Measurements from ENCODE around the gene TLE7. TPM values are rescaled to one million over a fixed set of nuclear protein-coding genes. Genes with fewer than 3 reads are reported as not detected.

The TLE7 gene
- total RNA-seq, 2 experiments from 2014 or later, result not detected

- ChIA-PET CTCF (ENCODE audit: unreplicated experiment) (no interaction called here), POLR2A (no interaction called here)
- peaks cover 7% of the 10 kb centered on the region; the same call in 1 of the 2 replicates for H3K9me3 ChIP-seq (ENCODE audit: low read length)
- no peaks in the 10 kb centered on the region for H4K20me1 ChIP-seq (ENCODE audit: insufficient read depth, low read length)
- no peak overlapping the region for H3K27ac ChIP-seq (ENCODE audit: low read depth, low read length, poor library complexity, severe bottlenecking)
- no peak overlapping the region for H2AFZ ChIP-seq (ENCODE audit: low read length)
- BruUV-seq (replicated peaks), result no TSS peak
- H3K4me1 ChIP-seq (ENCODE audit: insufficient read depth, low read length, poor library complexity, severe bottlenecking), result no peaks in the 10 kb centered on the region
- no peaks in the 10 kb centered on the region for H3K9me2 ChIP-seq (ENCODE audit: insufficient read depth, low read length)
- intact Hi-C loops (cut with micrococcal nuclease; ENCODE audit: unreplicated experiment), result no loop called here
- H3K36me3 ChIP-seq (ENCODE audit: insufficient read depth, low read length), result no peaks in the 10 kb centered on the region
- no peak for DNase-seq (ENCODE audit: low spot score)
- no peak overlapping the region for H3K4me2 ChIP-seq (ENCODE audit: low read length)
- TF ChIP-seq, protein P1, sequence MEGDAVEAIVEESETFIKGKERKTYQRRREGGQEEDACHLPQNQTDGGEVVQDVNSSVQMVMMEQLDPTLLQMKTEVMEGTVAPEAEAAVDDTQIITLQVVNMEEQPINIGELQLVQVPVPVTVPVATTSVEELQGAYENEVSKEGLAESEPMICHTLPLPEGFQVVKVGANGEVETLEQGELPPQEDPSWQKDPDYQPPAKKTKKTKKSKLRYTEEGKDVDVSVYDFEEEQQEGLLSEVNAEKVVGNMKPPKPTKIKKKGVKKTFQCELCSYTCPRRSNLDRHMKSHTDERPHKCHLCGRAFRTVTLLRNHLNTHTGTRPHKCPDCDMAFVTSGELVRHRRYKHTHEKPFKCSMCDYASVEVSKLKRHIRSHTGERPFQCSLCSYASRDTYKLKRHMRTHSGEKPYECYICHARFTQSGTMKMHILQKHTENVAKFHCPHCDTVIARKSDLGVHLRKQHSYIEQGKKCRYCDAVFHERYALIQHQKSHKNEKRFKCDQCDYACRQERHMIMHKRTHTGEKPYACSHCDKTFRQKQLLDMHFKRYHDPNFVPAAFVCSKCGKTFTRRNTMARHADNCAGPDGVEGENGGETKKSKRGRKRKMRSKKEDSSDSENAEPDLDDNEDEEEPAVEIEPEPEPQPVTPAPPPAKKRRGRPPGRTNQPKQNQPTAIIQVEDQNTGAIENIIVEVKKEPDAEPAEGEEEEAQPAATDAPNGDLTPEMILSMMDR (conservative IDR thresholded peaks at IDR 0.05; ENCODE audit: low read length), result no peak
- TF ChIP-seq EZH2phosphoT487 (IDR thresholded peaks at IDR 0.05; ENCODE audit: borderline replicate concordance, low read depth, low read length), result no peak
- H3K4me3 ChIP-seq (ENCODE audit: low read depth, low read length, poor library complexity, severe bottlenecking), result no peak overlapping the region
- H3K79me2 ChIP-seq (ENCODE audit: insufficient read depth, low read depth, low read length), result no peaks in the 10 kb centered on the region
Observed at GRCh38 chr16:71424626-71425025, 17.2 kb downstream of the TLE7 start.

DNA sequence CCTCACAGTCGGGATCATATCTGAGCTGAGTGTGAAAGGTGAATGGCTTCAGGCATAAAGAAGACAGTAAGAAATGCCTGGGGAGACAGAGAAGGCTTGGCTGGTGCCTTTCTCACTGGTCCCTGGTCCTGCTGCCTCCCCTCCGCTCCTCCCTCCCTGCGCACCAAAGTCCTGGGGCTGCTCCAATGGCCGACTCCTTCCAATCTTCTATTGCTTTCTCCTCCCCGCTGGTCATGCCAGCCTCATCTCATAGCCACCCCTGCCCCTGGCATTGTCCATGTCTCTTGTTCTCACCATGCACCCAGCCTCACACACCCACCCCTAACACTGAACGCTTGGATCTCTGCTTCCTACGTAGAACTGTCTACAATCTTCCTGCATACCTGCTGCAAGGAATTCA is 18.0 kb downstream of the TLE7 start:
- H3K36me3 ChIP-seq (ENCODE audit: insufficient read depth, low read length), result no peaks in the 10 kb centered on the region
- H3K9me3 ChIP-seq (ENCODE audit: low read length), result peaks cover 7% of the 10 kb centered on the region; the same call in 1 of the 2 replicates
- H4K20me1 ChIP-seq (ENCODE audit: insufficient read depth, low read length), result no peaks in the 10 kb centered on the region
- no TSS peak for BruUV-seq (replicated peaks)
- H3K4me2 ChIP-seq (ENCODE audit: low read length), result no peak overlapping the region
- intact Hi-C loops (cut with micrococcal nuclease; ENCODE audit: unreplicated experiment), result no loop called here
- DNase-seq (ENCODE audit: low spot score), result no peak
- POLR2A ChIA-PET, result no interaction called here
- TF ChIP-seq EZH2phosphoT487 (IDR thresholded peaks at IDR 0.05; ENCODE audit: borderline replicate concordance, low read depth, low read length), result no peak
- TF ChIP-seq, protein P1 (conservative IDR thresholded peaks at IDR 0.05; ENCODE audit: low read length), result no peak
- H3K4me3 ChIP-seq (ENCODE audit: low read depth, low read length, poor library complexity, severe bottlenecking), result no peak overlapping the region
- no peaks in the 10 kb centered on the region for H3K4me1 ChIP-seq (ENCODE audit: insufficient read depth, low read length, poor library complexity, severe bottlenecking)
- no peak overlapping the region for H2AFZ ChIP-seq (ENCODE audit: low read length)
- no peak overlapping the region for H3K27ac ChIP-seq (ENCODE audit: low read depth, low read length, poor library complexity, severe bottlenecking)
- CTCF ChIA-PET (ENCODE audit: unreplicated experiment), result no interaction called here
- H3K9me2 ChIP-seq (ENCODE audit: insufficient read depth, low read length), result no peaks in the 10 kb centered on the region
- no peaks in the 10 kb centered on the region for H3K79me2 ChIP-seq (ENCODE audit: insufficient read depth, low read depth, low read length)

- Histone ChIP-seq H3K27ac (ENCODE audit: low read depth, low read length, poor library complexity, severe bottlenecking) (no peak overlapping the region), H2AFZ (ENCODE audit: low read length) (no peak overlapping the region), H4K20me1 (ENCODE audit: insufficient read depth, low read length) (no peaks in the 10 kb centered on the region), H3K9me3 (ENCODE audit: low read length) (no peaks in the 10 kb centered on the region), H3K4me2 (ENCODE audit: low read length) (no peak overlapping the region), H3K4me1 (ENCODE audit: insufficient read depth, low read length, poor library complexity, severe bottlenecking) (no peaks in the 10 kb centered on the region), H3K4me3 (ENCODE audit: low read depth, low read length, poor library complexity, severe bottlenecking) (no peak overlapping the region), H3K9me2 (ENCODE audit: insufficient read depth, low read length) (no peaks in the 10 kb centered on the region), H3K79me2 (ENCODE audit: insufficient read depth, low read depth, low read length) (no peaks in the 10 kb centered on the region), H3K36me3 (ENCODE audit: insufficient read depth, low read length) (no peaks in the 10 kb centered on the region)
- intact Hi-C loops (cut with micrococcal nuclease; ENCODE audit: unreplicated experiment), result no loop called here
- no TSS peak for BruUV-seq (replicated peaks)
- POLR2A ChIA-PET, result no interaction called here
- TF ChIP-seq, protein P1 (conservative IDR thresholded peaks at IDR 0.05; ENCODE audit: low read length), result no peak
- no peak for TF ChIP-seq EZH2phosphoT487 (IDR thresholded peaks at IDR 0.05; ENCODE audit: borderline replicate concordance, low read depth, low read length)
- no peak for DNase-seq (ENCODE audit: low spot score)
- CTCF ChIA-PET (ENCODE audit: unreplicated experiment), result no interaction called here
Observed at GRCh38 chr16:71423016-71423415, 18.8 kb downstream of the TLE7 start.

All from OCI-LY7 (cell line).